Kidney (tissue), 14 donors: ENCODE data around the gene PPARA. TPM values are rescaled to one million over a fixed set of nuclear protein-coding genes. Genes with fewer than 3 reads are reported as not detected.

Source experiments
- DNase-seq, 5 donors: peaks; one replicate each; pipeline ENCODE4 v3.0.0-alpha.2; 2013 to 2020
- FAIRE-seq: peaks from 2 replicates; lab custom pipeline; 2012; peaks lifted over from hg19 to GRCh38; lab: Jason Lieb, UNC
- H3K27ac ChIP-seq, 2 donors: one replicate each; pipeline ENCODE4 v1.7.0; 2013; ENCODE audit warnings: low read depth in 2 of 2, low read length in 2 of 2, inconsistent platforms in 1 of 2
- H3K27me3 ChIP-seq: one replicate; pipeline ENCODE4 v1.7.1; 2013; ENCODE audit warnings: low read length, inconsistent platforms; ENCODE audit not compliant: control insufficient read depth, insufficient read depth
- H3K36me3 ChIP-seq, 3 donors: one replicate each; pipeline versions ENCODE4 v1.7.0 to v1.7.1; 2013; ENCODE audit warnings: low read length in 3 of 3, control low read depth in 1 of 3, inconsistent platforms in 1 of 3; ENCODE audit not compliant: insufficient read depth in 3 of 3, control insufficient read depth in 2 of 3
- H3K4me1 ChIP-seq, 3 donors: one replicate each; pipeline versions ENCODE4 v1.7.0 to v1.7.1; 2013; ENCODE audit warnings: low read length in 3 of 3, inconsistent platforms in 1 of 3, low read depth in 1 of 3; ENCODE audit not compliant: control insufficient read depth in 2 of 3, insufficient read depth in 2 of 3
- H3K4me3 ChIP-seq, 3 donors: one replicate each; pipeline versions ENCODE4 v1.7.0 to v1.8.1; 2013; ENCODE audit warnings: low read length in 3 of 3, control low read depth in 1 of 3, inconsistent platforms in 1 of 3
- H3K9ac ChIP-seq, 3 donors: one replicate each; pipeline versions ENCODE4 v1.7.0 to v1.7.1; 2013; ENCODE audit warnings: low read length in 3 of 3, control low read depth in 1 of 3, inconsistent platforms in 1 of 3
- H3K9me3 ChIP-seq, 3 donors: one replicate each; pipeline versions ENCODE4 v1.7.0 to v1.7.1; 2013; ENCODE audit warnings: low read length in 3 of 3, control low read depth in 1 of 3, inconsistent platforms in 1 of 3; ENCODE audit not compliant: control insufficient read depth in 2 of 3, insufficient read depth in 1 of 3
- intact Hi-C: fragments of 100-400 bp; cut with DNase I; formaldehyde crosslinking; loops from one replicate; pipeline ENCODE4 v1.11.1; 2022
- polyA plus RNA-seq: library from polyadenylated mRNA; stranded (reverse); fragments of 350-450 nt; fragmentation: Illumina TruSeq; extraction: RNeasy Lipid Tissue Mini Kit (QIAGEN cat#74804); gene quantifications from one replicate; pipeline ENCODE4 v1.2.3, GENCODE V29; 2014; ENCODE audit warnings: low read depth, low replicate concordance; ENCODE audit not compliant: insufficient read depth
- total RNA-seq: library from RNA; stranded (reverse); fragmentation: NEBNext Ultra II Directional; extraction: Animal tissue kit (Norgen Biotek cat#: 25700); gene quantifications from one replicate; pipeline ENCODE4 v1.2.1, GENCODE V29; 2021
- TF ChIP-seq, protein P1 (sequence below): IDR thresholded peaks from 3 replicates; pipeline ENCODE4 v1.5.1; 2012; ENCODE audit warnings: mild to moderate bottlenecking, moderate library complexity, borderline replicate concordance; ENCODE audit not compliant: insufficient read depth; ENCODE audit errors: extremely low read depth
- donor health status: control.
- donor health status: control.
- donor health status: control.
- donor health status: control.
- donor health status: control.
- donor health status: DM: yes; HTN: yes; CAD: no.
- donor health status: Normal renal cell carcinoma (clear cell type).

PPARA gene
- total and polyA plus RNA-seq, 2 donors from 2014 or later, result 15.8 to 36.8 TPM

DNA sequence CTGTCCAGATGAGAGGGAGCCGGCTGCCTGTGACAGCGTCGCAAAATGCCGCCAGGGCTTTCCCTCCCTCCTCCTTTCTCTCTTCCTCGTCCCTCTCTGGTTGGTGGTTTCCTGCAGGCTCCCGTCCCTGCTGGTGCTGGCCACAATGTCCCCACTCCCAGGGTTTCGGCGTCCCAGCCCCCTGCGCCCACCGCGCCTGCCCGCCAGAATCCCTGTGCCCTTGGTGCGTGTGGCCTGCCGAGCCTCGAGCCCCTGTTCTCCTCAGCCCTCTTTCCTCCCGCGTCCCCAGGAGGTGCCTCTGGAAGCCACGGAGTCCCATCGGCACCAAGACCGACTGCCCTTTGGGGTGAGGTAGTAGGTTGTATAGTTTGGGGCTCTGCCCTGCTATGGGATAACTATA, 37.9 kb upstream of the PPARA start:
- Histone ChIP-seq H3K36me3 (peaks cover 0 to 37% (median 9%) of the 10 kb centered on the region in 3 donors), H3K4me1 (peaks cover 0 to 69% (median 35%) of the 10 kb centered on the region in 3 donors)

DNA sequence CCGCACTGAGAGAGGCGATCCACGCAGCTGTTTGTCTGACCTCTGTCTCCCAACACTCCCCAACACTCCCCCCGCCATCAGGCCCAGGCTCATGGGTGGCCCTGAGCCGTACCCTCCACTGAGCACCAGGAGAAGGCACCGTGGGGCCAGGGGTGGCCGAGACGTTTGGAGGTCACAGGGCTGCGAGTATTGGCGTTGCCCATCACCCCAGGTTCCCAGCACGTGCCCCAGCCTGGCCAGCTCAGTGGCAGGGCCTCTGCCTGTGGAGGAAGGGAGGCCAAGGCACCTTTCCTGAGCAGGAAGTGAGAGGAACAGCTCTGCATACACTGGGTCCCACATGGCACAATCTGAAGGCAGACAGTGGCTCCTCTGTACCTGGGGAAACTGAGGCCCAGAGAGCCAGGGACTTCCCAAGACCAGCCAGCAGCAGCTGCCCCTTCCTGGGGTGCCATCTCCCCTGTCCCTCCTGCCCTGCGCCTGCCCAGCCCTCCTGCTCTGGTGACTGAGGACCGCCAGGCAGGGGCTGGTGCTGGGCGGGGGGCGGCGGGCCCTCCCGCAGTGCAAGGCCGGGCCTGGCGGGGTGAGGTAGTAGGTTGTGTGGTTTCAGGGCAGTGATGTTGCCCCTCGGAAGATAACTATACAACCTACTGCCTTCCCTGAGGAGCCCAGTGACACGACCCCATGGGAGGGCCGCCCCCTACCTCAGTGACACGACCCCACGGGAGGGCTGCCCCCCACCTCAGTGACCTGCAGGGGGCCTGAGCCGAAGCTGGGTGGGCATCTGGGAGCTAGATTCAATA, 37.0 kb upstream of the PPARA start:
- H3K9me3 ChIP-seq, result no peaks in the 10 kb centered on the region
- TF ChIP-seq, protein P1, sequence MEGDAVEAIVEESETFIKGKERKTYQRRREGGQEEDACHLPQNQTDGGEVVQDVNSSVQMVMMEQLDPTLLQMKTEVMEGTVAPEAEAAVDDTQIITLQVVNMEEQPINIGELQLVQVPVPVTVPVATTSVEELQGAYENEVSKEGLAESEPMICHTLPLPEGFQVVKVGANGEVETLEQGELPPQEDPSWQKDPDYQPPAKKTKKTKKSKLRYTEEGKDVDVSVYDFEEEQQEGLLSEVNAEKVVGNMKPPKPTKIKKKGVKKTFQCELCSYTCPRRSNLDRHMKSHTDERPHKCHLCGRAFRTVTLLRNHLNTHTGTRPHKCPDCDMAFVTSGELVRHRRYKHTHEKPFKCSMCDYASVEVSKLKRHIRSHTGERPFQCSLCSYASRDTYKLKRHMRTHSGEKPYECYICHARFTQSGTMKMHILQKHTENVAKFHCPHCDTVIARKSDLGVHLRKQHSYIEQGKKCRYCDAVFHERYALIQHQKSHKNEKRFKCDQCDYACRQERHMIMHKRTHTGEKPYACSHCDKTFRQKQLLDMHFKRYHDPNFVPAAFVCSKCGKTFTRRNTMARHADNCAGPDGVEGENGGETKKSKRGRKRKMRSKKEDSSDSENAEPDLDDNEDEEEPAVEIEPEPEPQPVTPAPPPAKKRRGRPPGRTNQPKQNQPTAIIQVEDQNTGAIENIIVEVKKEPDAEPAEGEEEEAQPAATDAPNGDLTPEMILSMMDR, result no peak
- peaks cover 0 to 60% (median 35%) of the 10 kb centered on the region in 3 donors for H3K4me1 ChIP-seq
- peak overlapping the region in 1 of 3 donors; percentile 35 for H3K9ac ChIP-seq
- FAIRE-seq (no peak), DNase-seq (no peak)
- intact Hi-C loops, result loop anchor here (5.0 kb wide), 1 partner anchor 111 kb away; no protein-coding TSS in a partner anchor
- H3K27ac ChIP-seq, result peak overlapping the region; percentile 32 to 61
- H3K36me3 ChIP-seq, result peaks cover 0 to 31% (median 9%) of the 10 kb centered on the region in 3 donors
- H3K4me3 ChIP-seq, result no peak overlapping the region
- no peaks in the 10 kb centered on the region for H3K27me3 ChIP-seq

More for the DNA sequence above, 37.9 kb upstream of the PPARA start:
- H3K9me3 ChIP-seq, result no peaks in the 10 kb centered on the region
- FAIRE-seq, result no peak
- no peak for DNase-seq
- peak overlapping the region; percentile 57 to 61 for H3K27ac ChIP-seq
- no peak overlapping the region for H3K4me3 ChIP-seq
- no peak overlapping the region for H3K9ac ChIP-seq
- TF ChIP-seq, protein P1, result no peak
- intact Hi-C loops, result loop anchor here (5.0 kb wide), 1 partner anchor 110 kb away; no protein-coding TSS in a partner anchor
- H3K27me3 ChIP-seq, result no peaks in the 10 kb centered on the region

DNA sequence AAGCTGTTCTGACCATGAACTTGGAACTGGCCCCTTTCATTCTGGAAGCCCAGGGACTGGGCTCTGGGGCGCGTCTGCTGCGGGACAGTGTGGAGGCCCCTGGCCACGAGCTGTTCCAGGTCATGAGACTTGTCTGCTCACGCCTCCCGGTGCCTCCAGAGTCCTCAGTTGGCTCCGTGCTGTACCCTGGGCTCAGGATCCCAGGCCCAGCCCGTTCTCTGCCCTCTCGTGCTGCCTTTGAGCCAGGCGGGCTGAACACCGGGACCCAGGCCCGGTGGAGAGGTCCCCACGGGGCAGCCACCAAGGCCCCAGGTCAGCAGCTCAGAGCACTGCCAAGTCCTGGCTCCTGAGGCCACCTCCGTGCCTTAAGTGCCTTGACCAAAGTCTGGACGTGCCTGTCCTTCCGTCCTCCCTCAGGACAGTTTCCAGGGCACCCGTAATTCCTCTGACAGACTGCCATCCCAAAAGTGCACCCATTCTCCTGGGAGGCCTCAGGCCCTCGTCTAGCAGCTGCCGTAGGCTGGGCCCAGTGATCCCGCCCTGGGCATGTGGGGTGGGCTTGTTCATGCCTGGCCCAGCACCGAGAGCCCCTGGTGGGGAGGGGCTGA, 36.3 kb upstream of the PPARA start:
- H3K9me3 ChIP-seq, result no peaks in the 10 kb centered on the region
- DNase-seq (no peak), FAIRE-seq (no peak)
- H3K4me3 ChIP-seq, result no peak overlapping the region
- H3K36me3 ChIP-seq, result peaks cover 0 to 31% (median 9%) of the 10 kb centered on the region in 3 donors
- peaks cover 0 to 53% (median 30%) of the 10 kb centered on the region in 3 donors for H3K4me1 ChIP-seq
- H3K27me3 ChIP-seq, result no peaks in the 10 kb centered on the region
- peak overlapping the region in 1 of 3 donors; percentile 35 for H3K9ac ChIP-seq
- TF ChIP-seq, protein P1, result no peak
- intact Hi-C loops, result loop anchor here (5.0 kb wide), 1 partner anchor 112 kb away; no protein-coding TSS in a partner anchor
- peak overlapping the region in 1 of 2 donors; percentile 71 for H3K27ac ChIP-seq
